Daoy (cell line): ENCODE data around the gene CPLANE2. TPM values are rescaled to one million over a fixed set of nuclear protein-coding genes. Genes with fewer than 3 reads are reported as not detected.
"Not testable (repeated sequence)": the region's sequence is repeated elsewhere in the genome, so short reads cannot be mapped to it uniquely, and the experiment has no call there.

Source experiments
- DNase-seq: peaks from one replicate; pipeline ENCODE4 v3.0.0-alpha.2; 2015; ENCODE audit warnings: low read depth
- total RNA-seq: library from RNA; depleted of rRNA; stranded (reverse); fragments of >200 nt; shearing (Covaris generic); gene quantifications from 2 replicates; pipeline ENCODE4 v1.2.3, GENCODE V29; 2014

CPLANE2 gene
- total RNA-seq, 1 experiment from 2014 or later: 21.4 TPM

GRCh38 chr1:16248603-16249516 is 11.9 kb upstream of the CPLANE2 start:
- DNase-seq: peak; percentile 85

GRCh38 chr1:16248007-16248436 is 11.0 kb upstream of the CPLANE2 start:
- no peak for DNase-seq

- DNase-seq: no peak
Measured at GRCh38 chr1:16247441-16247840, 10.5 kb upstream of the CPLANE2 start.

GRCh38 chr1:16246961-16247360 is 10.0 kb upstream of the CPLANE2 start:
- DNase-seq: no peak

- not testable (repeated sequence) for DNase-seq
Measured at GRCh38 chr1:16246239-16246638, 9.3 kb upstream of the CPLANE2 start.

GRCh38 chr1:16245476-16246196 is 8.7 kb upstream of the CPLANE2 start:
- no peak for DNase-seq

- DNase-seq: no peak
Measured at GRCh38 chr1:16244650-16245285, 7.8 kb upstream of the CPLANE2 start.

- peak; percentile 78 for DNase-seq
Measured at GRCh38 chr1:16243936-16244649, 7.1 kb upstream of the CPLANE2 start.

- no peak for DNase-seq
Measured at GRCh38 chr1:16243215-16243610, 6.2 kb upstream of the CPLANE2 start.

GRCh38 chr1:16242556-16243214 is 5.7 kb upstream of the CPLANE2 start:
- DNase-seq: no peak

- no peak for DNase-seq
Measured at GRCh38 chr1:16241221-16241708, 4.3 kb upstream of the CPLANE2 start.

GRCh38 chr1:16239972-16240491 is 3.0 kb upstream of the CPLANE2 start:
- DNase-seq: no peak

- DNase-seq: no peak
Measured at GRCh38 chr1:16237343-16237830, 404 bp upstream of the CPLANE2 start.

- DNase-seq: peak; percentile 50
Measured at GRCh38 chr1:16235944-16236510, 956 bp downstream of the CPLANE2 start.

GRCh38 chr1:16235347-16235746 is 1.6 kb downstream of the CPLANE2 start:
- no peak for DNase-seq

GRCh38 chr1:16233431-16233830 is 3.6 kb downstream of the CPLANE2 start:
- DNase-seq: no peak

- no peak for DNase-seq
Measured at GRCh38 chr1:16232316-16232710, 4.7 kb downstream of the CPLANE2 start.

GRCh38 chr1:16231331-16232315 is 5.4 kb downstream of the CPLANE2 start:
- peak; percentile 61 for DNase-seq

GRCh38 chr1:16230744-16231143 is 6.2 kb downstream of the CPLANE2 start:
- no peak for DNase-seq
